CD1c-positive myeloid dendritic cell (primary cell): ENCODE data around the gene NR2C2.

Experiments used
- DNase-seq: peaks from one replicate; pipeline ENCODE4 v3.0.0-alpha.2; 2016; ENCODE audit errors: extremely low spot score

NR2C2 gene

DNA sequence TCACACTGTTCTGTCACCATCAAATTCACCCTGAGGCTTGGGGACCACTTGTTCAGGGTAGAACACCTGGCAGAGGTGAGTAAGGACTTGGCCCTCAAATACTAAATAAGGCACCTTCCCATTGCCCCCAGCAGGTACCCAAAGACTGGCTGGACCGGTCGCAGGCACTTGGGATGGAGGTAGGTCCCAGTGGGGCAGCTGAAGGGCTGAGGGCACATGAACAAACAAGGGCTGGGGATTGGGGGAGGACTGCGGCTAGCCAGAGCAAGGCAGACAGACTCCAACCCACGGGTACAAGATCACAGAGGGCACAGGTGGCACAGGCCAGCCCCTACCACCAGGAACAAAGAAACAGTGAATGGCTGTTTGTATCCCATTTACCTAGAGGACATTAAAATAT, 115.9 kb downstream of the NR2C2 start:
- DNase-seq = no peak

DNA sequence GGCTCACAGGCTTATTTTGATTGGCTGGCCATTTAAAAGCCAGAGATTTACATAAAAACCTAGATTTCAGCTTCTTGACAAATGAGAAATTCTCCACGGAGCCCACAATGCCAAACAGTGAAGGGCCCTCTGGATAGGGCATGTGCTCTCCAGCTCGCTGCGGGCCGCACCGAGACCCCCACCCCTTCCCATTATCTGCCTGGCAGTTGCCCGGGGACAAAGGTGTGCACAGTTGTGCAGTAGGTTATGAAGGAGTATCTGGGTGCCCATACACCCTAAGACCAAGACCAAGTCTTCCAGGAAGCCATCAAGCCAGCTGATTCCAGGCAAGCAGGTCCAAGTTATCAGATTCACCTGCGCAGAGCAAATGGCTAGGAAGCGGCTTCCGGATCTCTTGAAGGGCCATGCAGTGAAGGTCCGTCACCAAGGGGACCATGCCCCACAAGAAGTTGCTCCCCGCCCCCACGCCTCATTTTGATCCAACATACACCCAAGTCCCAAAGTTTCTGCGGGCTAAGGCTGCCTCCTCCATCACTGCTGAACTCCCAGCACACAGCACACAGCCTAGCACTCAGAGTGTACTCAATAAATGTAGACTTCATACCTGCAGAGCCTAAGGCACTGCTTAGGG, 116.4 kb downstream of the NR2C2 start:
- DNase-seq = no peak

DNA sequence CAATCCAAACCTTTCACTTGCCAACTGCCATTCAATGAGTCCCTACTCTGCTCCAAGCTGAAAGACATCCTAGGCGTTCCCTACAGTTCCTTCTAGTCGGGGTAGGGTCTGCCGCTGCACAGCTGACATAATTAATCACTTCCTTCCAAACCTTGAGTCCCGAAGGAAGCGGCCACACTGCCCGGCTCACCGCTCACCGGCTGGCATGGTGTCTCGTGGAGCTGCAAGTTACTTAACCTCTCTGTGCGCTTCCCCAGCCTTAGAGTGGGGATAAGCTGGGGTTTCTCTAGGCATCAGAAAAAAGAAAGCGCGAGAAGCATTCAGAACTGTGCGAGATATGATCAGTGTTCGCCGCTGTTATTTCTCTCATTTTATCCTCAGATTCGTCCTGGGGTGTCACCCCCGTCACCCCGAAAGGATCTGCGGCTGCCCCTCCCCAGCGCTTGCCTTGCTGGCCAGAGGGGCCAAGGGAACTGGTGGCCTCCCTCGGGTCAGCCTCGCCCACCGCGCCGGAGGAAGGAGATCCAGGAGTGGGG, 117.0 kb downstream of the NR2C2 start:
- DNase-seq = peak; percentile 49

DNA sequence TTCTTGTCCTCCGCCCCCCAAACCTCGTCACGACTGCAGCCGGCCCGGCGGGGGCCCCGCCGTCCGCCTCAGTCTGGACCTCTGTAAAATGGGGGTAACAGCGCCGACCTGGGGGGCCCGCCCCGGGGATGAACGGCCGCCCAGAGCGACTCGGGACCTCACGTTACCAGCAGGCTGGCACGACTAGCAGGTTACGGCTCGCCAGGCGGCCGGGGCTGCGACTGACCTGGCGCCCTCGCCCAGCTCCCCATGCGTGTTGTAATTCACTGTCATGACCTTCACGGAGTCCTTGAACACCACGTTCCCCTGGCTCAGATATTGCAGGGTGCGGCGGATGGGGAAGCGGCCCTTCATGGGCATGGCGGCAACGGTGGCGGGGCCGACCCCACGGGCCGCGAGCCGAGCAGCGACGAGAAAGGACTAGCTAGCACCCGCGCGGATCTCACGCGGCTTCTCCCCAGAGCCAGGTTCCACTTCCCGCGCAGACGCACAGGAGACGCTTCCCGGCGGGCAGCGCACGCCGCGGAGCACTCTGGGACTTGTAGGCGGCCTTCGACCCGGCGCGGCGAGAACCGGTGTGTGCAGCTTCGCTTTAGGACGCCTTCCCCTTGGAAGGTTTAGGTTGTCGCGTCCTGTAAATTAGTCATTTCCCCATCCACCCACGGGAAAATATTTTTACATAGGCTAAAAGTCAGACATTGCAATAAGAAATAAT, 117.6 kb downstream of the NR2C2 start, which contains the start of gene MRPS25:
TSS of gene MRPS25 (minus strand) at position 481 of the 715 bp plus-strand sequence. CDS start at position 360, 121 bp downstream.
- peak; percentile 97 for DNase-seq

DNA sequence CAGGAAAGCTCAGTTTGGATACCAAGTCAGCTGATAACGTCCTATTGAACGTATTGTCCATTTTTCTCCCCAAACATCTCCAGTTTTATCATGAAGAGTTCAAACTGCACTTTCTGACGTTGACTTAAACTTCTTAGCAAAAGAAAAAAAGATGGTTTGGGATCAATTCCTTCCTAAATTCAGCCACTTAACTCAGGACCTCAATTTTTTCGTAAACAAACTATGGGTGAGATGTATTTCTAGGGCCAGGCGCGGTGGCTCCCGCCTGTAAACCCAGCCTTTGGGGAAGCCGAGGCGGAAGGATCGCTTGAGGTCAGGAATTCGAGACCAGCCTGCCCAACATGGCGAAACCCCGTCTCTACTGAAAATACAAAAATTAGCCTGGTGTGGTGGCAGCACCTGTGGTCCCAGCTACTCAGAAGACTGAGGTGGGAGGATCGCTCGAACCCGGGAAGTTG, 118.2 kb downstream of the NR2C2 start:
- no peak for DNase-seq

DNA sequence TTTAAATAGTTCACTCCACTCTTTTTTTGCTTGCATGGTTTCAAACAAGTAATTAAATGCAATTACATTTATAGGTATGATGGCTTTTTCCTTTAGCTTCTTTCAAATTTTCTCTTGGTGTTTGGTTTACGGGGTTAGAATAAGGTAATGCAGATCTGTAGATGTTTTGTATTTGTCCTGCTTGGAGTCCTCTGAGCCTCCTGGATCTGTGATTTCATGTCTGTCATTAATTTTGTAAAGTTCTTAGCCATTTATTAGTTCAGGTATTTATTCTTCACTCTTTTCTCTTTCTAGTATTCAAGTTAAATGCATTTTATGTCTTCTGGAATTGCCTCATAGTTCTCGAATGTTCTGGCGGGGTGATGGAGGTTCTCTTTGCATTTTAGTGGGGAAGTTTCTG, 119.1 kb downstream of the NR2C2 start:
- no peak for DNase-seq

DNA sequence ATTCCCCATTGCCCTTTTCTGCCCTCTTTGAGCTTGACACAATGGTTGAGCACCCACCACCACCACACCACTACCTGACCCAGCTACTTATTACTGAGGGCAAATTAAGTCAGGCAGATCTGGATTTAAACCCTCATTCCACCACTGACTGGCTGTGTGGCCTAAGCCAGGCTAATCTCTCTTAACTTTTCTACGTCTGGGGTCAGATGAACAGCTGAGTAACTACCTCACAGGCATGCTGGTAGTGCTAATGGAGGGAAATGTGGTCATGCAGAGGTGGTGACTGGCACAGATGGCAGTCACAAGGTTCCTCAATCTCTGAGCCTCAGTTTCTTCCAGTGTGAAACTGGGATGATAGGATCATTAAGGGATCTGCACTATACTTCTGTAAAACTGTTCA, 122.1 kb downstream of the NR2C2 start:
- DNase-seq = no peak

DNA sequence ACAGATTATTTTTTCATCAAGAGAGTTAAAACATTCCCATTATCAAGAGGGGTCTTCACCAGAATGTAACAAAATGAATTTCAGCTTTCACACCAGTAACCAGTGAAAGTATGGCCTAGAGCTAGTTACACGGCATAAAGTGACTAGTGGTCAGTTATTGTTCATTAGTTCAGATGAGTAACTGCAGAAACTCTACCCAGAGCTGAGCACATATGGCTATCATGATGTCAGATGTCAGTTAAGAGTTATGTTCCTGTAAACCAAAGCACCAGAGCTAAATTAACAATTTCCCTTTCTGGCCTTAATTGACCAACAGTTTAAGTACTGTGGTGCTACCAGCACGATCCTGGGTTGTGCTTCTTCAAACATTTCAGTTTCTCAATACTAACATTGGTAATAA, 124.3 kb downstream of the NR2C2 start:
- DNase-seq = no peak

DNA sequence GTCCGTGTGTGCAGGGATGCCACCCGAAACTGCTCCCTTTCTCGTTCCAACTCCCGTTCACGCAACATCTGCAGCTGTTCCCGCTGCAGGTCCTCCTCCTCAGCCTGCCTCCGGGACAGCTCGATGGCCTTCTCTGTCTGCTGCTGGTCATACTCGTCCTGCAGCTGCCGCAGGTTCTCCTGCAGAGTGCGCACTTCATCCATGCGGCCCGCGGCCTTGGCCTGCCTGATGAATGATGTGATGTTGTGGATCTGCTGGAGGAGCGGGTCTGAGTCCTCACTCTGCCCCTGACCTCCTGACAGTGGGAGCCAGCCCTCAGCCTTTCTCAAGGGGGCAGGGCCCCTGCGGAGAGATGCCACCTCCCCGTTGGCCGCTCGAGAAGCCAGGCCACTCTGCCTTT, 127.1 kb downstream of the NR2C2 start:
- DNase-seq = no peak

DNA sequence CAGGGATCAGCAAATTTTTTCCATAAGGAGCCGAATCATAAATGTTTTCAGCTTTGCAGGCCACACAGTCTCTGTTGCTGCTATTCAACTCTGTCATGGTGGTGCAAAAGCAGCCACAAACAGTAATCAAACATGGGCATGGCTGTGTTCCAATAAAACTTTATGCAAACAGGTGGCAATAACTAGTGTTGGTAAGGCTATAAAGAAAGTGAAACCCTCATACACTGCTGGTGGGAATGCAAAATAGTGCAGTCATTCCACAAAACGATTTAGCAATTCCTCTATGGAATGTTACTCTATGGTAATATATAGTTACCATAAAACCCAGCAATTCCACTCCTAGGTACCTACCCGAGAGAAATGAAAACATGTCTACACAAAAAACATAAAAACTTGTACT, 131.7 kb downstream of the NR2C2 start:
- DNase-seq = no peak

DNA sequence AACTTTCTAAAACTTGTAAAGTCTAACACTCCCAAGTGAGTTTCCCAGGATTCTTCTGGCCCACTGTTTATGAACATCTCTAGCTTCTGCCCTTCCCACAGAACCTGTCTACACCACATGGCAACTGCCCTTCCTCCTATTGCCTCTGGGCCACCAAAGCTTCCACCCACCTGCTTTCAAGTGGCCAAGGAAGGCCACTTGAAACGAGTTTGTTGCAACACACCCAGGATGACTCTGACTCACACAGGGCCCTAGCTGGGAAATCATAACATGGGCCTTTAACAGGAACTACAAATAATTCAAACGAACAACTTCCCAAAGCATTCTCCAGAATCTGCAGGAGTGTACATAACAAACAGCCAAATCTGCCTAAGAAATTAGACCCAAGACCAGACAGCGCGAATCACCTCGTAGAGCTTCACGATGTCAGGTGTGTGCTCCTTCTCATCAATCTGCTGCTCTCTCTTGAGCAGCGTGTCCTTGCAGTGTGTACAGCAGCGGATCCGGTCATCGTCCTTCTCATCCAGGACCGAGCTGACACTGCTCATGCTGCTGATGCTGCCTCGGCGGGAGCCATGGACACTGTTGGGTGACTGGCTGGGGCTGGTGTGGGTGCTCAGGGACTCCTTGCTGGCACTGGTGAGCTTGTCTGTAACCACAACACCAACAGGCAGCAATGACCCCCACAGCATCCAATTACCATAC, 134.7 kb downstream of the NR2C2 start:
- peak; percentile 84 for DNase-seq

DNA sequence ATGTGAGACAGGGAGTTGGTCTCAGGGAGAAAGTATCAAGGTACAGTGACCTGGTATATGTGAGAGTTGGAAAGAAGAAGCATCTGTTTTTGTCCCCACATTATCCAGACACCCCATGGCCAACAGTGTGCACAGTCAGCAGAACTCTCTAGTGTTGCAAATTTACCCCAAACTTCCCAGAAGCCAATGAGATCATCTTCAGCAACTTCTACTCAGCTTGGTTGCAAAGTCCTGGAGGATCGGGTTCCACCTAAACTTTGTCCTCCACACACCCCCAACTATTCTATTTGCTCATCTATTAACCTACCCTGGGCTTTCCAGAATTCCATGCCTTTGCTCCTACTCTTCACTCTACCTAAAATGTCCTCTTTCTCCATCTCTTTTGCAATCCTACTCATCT, 135.9 kb downstream of the NR2C2 start:
- DNase-seq = no peak

DNA sequence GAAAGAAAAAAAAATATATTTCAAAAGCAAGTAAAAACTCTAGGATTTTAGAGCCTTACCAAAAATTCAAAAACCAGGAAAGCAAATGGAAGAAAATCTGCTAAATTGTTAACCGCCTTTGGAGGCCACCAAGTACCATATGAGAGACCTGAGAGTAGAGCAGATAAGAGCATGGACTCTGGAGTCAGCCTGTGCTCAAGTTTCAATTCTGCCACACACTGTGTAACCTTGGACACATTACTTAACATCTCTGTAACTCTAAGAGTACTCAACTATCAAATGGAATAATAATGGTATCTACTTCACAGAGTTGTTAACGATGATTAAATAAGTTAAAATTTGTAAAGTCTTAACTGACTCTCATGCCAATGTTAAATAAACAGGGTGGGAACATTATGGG, 138.9 kb downstream of the NR2C2 start:
- DNase-seq = no peak

DNA sequence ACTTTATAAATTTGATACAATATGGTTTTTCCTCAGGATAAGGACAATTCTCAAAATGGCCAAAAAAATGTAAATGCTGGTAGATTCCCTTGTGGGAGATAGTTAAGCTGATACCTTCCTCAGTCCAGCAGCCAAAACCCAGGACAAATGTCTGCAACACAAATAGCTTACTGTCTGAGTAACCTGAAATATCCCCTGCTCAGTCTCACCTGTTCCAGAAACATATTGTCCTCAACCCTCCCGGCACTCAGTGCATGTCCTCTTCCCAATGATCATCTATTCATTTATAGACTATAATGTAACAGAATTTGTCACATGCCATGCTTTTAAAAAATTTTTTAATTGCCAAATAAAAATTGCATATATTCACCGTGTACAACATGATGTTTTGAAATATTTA, 139.3 kb downstream of the NR2C2 start:
- no peak for DNase-seq

DNA sequence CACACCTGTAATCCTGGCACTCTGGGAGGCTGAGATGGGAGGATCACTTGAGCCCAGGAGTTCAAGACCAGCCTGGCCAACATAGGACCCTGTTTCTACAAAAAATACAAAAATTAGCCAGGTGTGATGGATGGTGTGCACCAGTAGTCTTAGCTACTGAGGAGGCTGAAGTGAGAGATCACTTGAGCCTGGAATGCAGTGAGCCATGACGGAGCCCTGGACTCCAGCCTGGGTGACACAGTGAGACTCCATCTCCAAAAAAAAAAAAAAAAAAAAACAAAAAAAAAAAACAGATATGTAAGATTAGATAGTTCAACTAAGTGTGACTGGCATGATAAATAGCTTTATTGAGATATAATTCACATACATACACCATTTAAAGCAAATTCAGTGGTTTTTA, 141.8 kb downstream of the NR2C2 start:
- no peak for DNase-seq

DNA sequence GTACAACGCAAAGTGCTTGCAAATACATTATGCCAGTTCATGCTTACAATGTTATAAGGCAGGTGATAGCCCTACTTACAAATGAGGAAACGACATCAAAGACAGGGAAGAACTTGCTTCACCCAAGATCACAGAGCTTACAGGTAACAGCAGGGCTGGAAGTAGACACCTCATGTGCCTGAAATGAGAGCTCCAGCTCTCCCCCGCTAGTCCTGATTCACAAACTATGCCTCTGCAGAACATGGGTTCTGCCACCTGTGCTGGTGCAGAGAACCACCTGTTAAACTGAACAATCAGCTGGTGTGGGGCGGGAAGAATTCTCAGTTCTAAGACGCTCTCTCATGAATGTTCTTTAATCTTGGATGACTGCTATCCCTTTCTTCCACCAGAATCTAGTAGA, 144.2 kb downstream of the NR2C2 start:
- DNase-seq = no peak

DNA sequence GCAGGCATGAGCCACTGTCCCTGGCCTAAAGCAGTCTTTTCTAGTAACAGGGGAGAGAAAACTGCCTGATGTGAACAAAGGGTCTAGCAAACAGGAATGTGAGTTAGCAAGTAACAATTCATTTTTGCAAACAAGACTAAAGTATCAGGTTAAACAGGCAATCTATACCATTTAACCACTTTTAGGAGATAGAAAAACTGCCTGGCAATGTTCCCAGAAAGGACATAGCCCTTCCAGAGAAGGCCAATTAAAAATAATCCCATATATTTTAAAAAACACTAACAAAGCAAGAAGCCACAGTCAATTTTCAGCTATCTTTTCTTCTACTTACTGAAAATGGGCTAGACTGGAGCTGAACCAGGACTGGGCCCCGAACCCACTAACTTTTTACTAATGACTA, 145.3 kb downstream of the NR2C2 start:
- DNase-seq = no peak

DNA sequence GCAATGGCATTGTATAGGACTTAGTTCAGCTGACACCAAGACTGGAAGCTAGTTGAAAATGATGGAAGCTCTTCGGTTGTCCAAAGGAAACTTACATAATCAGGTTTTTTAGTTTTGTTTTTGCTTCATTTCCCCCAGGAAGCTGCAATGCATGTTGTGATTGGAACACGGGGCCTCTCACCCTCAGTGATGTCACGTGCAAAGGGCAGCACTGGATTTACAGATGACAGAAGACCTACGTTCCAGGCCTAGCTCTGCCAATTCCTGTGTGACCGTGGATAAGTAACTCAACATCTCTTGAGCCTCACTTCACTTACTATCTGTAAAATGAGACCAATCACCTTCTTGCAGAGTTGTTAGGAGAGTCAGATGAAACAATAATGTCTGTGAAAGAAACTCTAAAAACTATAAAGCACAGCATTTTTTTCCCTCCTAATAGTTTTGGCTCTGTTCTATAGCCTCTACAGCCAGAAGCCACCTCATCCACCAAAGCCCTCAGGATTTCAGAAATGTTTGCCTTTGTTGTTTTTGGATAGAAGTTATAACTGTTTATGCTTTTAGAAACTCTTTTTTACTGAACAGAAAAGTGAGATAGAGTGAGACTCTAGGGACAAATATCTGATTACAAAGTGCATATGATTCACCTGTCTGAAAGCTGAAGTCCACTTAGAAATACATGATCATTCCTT, 146.9 kb downstream of the NR2C2 start:
- DNase-seq = no peak

DNA sequence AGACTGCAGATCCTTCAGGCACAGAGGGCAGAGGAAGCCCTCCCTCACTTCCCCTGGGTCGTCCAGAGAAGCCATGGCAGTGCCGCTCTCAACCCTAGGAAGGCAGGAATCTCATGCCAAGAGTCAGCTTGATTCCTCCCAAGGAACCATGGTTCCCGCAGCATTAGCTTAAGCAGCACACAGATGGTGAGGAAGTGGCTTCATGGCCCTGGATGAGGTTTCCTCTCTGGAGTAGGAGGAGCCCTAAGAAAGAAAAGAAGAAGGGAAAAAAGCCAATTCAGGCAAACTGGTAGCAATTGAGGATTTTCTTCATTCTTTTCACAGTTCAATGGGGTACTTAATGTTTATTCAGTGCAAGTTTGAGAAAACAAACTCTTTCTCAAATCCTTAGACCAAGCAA, 148.7 kb downstream of the NR2C2 start:
- peak; percentile 23 for DNase-seq

DNA sequence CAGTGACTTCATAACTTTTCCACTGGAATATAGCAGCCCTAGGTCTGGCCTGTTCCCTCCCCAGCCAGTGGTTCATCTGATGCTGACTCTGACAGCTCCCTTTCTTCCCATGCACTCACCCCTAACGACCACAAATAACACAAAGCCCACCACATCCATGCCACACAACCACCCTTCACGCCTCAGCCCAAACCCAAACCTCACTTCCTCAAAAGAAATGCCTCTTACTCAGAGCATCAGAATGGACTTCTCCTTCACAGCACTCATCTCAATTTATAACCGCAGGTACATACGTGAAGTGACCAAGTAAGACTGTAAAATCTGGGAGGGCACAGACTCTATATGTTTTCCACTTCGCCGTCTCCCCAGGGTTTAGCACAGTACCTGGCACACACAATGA, 150.5 kb downstream of the NR2C2 start:
- peak; percentile 79 for DNase-seq
